ENCODE measurements around the gene GOT1.

Gene GOT1

GRCh38 chr10:99430451-99431189, at the start of gene GOT1 (continued):
- TF ChIP-seq, protein P1, sequence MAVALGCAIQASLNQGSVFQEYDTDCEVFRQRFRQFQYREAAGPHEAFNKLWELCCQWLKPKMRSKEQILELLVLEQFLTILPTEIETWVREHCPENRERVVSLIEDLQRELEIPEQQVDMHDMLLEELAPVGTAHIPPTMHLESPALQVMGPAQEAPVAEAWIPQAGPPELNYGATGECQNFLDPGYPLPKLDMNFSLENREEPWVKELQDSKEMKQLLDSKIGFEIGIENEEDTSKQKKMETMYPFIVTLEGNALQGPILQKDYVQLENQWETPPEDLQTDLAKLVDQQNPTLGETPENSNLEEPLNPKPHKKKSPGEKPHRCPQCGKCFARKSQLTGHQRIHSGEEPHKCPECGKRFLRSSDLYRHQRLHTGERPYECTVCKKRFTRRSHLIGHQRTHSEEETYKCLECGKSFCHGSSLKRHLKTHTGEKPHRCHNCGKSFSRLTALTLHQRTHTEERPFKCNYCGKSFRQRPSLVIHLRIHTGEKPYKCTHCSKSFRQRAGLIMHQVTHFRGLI (tag by site-specific recombination; IDR thresholded peaks at IDR 0.05) = no peak
- TF ChIP-seq ZNF530 (tag by site-specific recombination; IDR thresholded peaks at IDR 0.05; ENCODE audit: low read depth) = no peak
- no peak for TF ChIP-seq ZNF202 (tag by site-specific recombination; IDR thresholded peaks at IDR 0.05; ENCODE audit: borderline replicate concordance)
- TF ChIP-seq ZNF214 (tag by site-specific recombination; IDR thresholded peaks at IDR 0.05; ENCODE audit: borderline replicate concordance) = no peak
- no peak for TF ChIP-seq ZNF433 (tag by site-specific recombination; IDR thresholded peaks at IDR 0.05; ENCODE audit: low read depth)
- TF ChIP-seq ZNF488 (tag by site-specific recombination; IDR thresholded peaks at IDR 0.05) = no peak
- no peak for TF ChIP-seq ZSCAN30 (tag by site-specific recombination; IDR thresholded peaks at IDR 0.05)
- peak; percentile 87 for TF ChIP-seq BCL11A (tag by site-specific recombination; IDR thresholded peaks at IDR 0.05; ENCODE audit: low read depth)
- TF ChIP-seq ZNF175 (tag by site-specific recombination; IDR thresholded peaks at IDR 0.05) = no peak
- TF ChIP-seq ZNF677 (tag by site-specific recombination; IDR thresholded peaks at IDR 0.05) = no peak
- TF ChIP-seq ZNF292 (tag by site-specific recombination; IDR thresholded peaks at IDR 0.05; ENCODE audit: borderline replicate concordance, low read depth) = no peak
- peak; percentile 41; the same call in 1 of the 2 replicates for TF ChIP-seq ZNF692 (tag by site-specific recombination; IDR thresholded peaks at IDR 0.05)
- no peak for TF ChIP-seq YY1 (tag by site-specific recombination; IDR thresholded peaks at IDR 0.05)
- TF ChIP-seq ZNF121 (tag by site-specific recombination; IDR thresholded peaks at IDR 0.05) = no peak
- TF ChIP-seq ZNF707 (tag by site-specific recombination; IDR thresholded peaks at IDR 0.05) = no peak
- no peak for TF ChIP-seq ZFP69B (tag by site-specific recombination; IDR thresholded peaks at IDR 0.05)
- no peak for TF ChIP-seq TSHZ1 (tag by site-specific recombination; IDR thresholded peaks at IDR 0.05; ENCODE audit: borderline replicate concordance)
- TF ChIP-seq PRDM10 (tag by site-specific recombination; IDR thresholded peaks at IDR 0.05) = no peak
- peak; percentile 38 for TF ChIP-seq ZNF146 (tag by site-specific recombination; IDR thresholded peaks at IDR 0.05)
- peak; percentile 80 for TF ChIP-seq ZBTB17 (tag by site-specific recombination; IDR thresholded peaks at IDR 0.05)
- TF ChIP-seq ZNF157 (tag by site-specific recombination; IDR thresholded peaks at IDR 0.05) = no peak
- peak; percentile 66 for TF ChIP-seq ZBTB26 (tag by site-specific recombination; optimal IDR thresholded peaks at IDR 0.05)
- TF ChIP-seq SALL2 (tag by site-specific recombination; IDR thresholded peaks at IDR 0.05; ENCODE audit: borderline replicate concordance) = no peak
- no peak for TF ChIP-seq ZNF626 (tag by site-specific recombination; IDR thresholded peaks at IDR 0.05)
- peak; percentile 97 for TF ChIP-seq ZNF10 (tag by site-specific recombination; IDR thresholded peaks at IDR 0.05)
